ENCODE results near the gene NPIPA2.
"Not testable (repeated sequence)": the region's sequence is repeated elsewhere in the genome, so short reads cannot be mapped to it uniquely, and the experiment has no call there.

DNA sequence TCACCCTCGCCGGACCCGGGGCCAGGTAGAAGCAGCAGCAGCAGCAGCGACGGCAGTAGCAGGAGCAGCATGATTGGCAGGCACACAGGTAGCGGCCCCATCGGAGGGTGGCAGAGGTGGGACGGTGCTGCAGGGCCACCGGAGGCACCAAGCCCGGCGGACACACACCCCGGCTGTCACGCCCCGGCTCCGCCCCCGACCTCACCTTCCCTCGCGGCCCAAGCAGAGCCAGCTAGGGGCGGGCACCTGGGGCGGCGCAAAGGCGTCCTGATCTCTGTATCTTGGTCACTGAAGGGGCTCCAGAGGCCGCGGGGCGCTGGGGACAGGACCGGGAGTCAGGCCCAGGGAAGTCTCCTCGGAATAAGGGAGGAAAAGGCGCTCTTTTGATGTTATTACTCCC is 48.2 kb upstream of the NPIPA2 start, which contains the start of gene PLA2G10:
- not testable (repeated sequence) for TF ChIP-seq POLR2A (IDR thresholded peaks at IDR 0.05; ENCODE audit: low read depth, low read length); POLR2AphosphoS5 (IDR thresholded peaks at IDR 0.05; ENCODE audit: low read depth, low read length); TAF1 (IDR thresholded peaks at IDR 0.05; ENCODE audit: borderline replicate concordance, low read depth, low read length)
